Sciatic nerve (tissue), 2 donors: ENCODE results near the gene FCN3. TPM values are rescaled to one million over a fixed set of nuclear protein-coding genes. Genes with fewer than 3 reads are reported as not detected.
"Not testable (repeated sequence)": the region's sequence is repeated elsewhere in the genome, so short reads cannot be mapped to it uniquely, and the experiment has no call there.

Experiments
- ATAC-seq: fragments of 200-7000 bp; cut with Tn5 transposase; one replicate; pipeline ENCODE4 v1.9.1; 2020; ENCODE audit warnings: mild to moderate bottlenecking, moderate library complexity
- DNase-seq: peaks from one replicate; pipeline ENCODE4 v3.0.0-alpha.2; 2020; ENCODE audit warnings: low spot score
- intact Hi-C: fragments of 100-400 bp; cut with DNase I; formaldehyde crosslinking; loops from one replicate; pipeline ENCODE4 v1.14.2; 2022
- total RNA-seq: library from RNA; stranded (reverse); fragmentation: NEBNext Ultra II Directional; extraction: Animal tissue kit (Norgen Biotek cat#: 25700); gene quantifications from one replicate; pipeline ENCODE4 v1.2.1, GENCODE V29; 2021
- donor health status: DM: no; HTN: no; CAD: no.
- donor health status: DM: no; HTN: no; CAD: no.

Gene FCN3
- total RNA-seq, 1 donor from 2014 or later: 1.2 TPM

GRCh38 chr1:27400963-27401341, 26.3 kb upstream of the FCN3 start:
- intact Hi-C loops: loop anchor here (5.0 kb wide), 1 partner anchor 266 kb away; no protein-coding TSS in a partner anchor
- DNase-seq (no peak), ATAC-seq (no peak)

- intact Hi-C loops: loop anchor here (5.0 kb wide), 1 partner anchor 267 kb away; no protein-coding TSS in a partner anchor
- ATAC-seq: no peak
- DNase-seq: no peak
Observed at GRCh38 chr1:27400082-27400962, 25.7 kb upstream of the FCN3 start.

- intact Hi-C loops: loop anchor here (5.0 kb wide), 1 partner anchor 268 kb away; no protein-coding TSS in a partner anchor
- no peak for DNase-seq
- ATAC-seq: no peak
Observed at GRCh38 chr1:27399251-27400025, 24.8 kb upstream of the FCN3 start.

GRCh38 chr1:27398405-27399149, 24.0 kb upstream of the FCN3 start:
- DNase-seq: no peak
- ATAC-seq: no peak
- intact Hi-C loops: no loop called here

- ATAC-seq: no peak
- DNase-seq: no peak
- intact Hi-C loops: no loop called here
Observed at GRCh38 chr1:27397749-27398148, 23.1 kb upstream of the FCN3 start.

- no peak for DNase-seq
- intact Hi-C loops: no loop called here
- no peak for ATAC-seq
Observed at GRCh38 chr1:27397110-27397509, 22.5 kb upstream of the FCN3 start.

- ATAC-seq: peak; percentile 44
- intact Hi-C loops: no loop called here
- DNase-seq: peak; percentile 83
Observed at GRCh38 chr1:27395441-27396195, 21.0 kb upstream of the FCN3 start.

GRCh38 chr1:27394925-27395324, 20.3 kb upstream of the FCN3 start:
- DNase-seq (no peak), ATAC-seq (no peak)
- intact Hi-C loops: loop anchor here (5.0 kb wide), 2 partner anchors 38 to 93 kb away; no protein-coding TSS in a partner anchor

GRCh38 chr1:27394282-27394658, 19.6 kb upstream of the FCN3 start:
- DNase-seq: no peak
- ATAC-seq: no peak
- intact Hi-C loops: loop anchor here (5.0 kb wide), 2 partner anchors 37 to 92 kb away; no protein-coding TSS in a partner anchor

GRCh38 chr1:27393641-27394281, 19.1 kb upstream of the FCN3 start:
- ATAC-seq (no peak), DNase-seq (no peak)
- intact Hi-C loops: loop anchor here (5.0 kb wide), 2 partner anchors 36 to 91 kb away; no protein-coding TSS in a partner anchor

- ATAC-seq: no peak
- DNase-seq: no peak
- intact Hi-C loops: loop anchor here (5.0 kb wide), 2 partner anchors 36 to 91 kb away; no protein-coding TSS in a partner anchor
Observed at GRCh38 chr1:27392778-27393635, 18.4 kb upstream of the FCN3 start.

GRCh38 chr1:27392096-27392777, 17.6 kb upstream of the FCN3 start, which contains the start of gene GPR3:
TSS of gene GPR3 (plus strand) at chr1:27392622. CDS start at chr1:27393799, 1,177 bp downstream.
- peak; percentile 90 for ATAC-seq
- intact Hi-C loops: loop anchor here (5.0 kb wide), 2 partner anchors 35 to 90 kb away; no protein-coding TSS in a partner anchor
- peak; percentile 92 for DNase-seq

- DNase-seq (no peak), ATAC-seq (peak; percentile 44)
- intact Hi-C loops: loop anchor here (5.0 kb wide), 2 partner anchors 34 to 89 kb away; no protein-coding TSS in a partner anchor
Observed at GRCh38 chr1:27391511-27392095, 17.0 kb upstream of the FCN3 start.

GRCh38 chr1:27388337-27389005, 13.8 kb upstream of the FCN3 start:
- ATAC-seq: no peak
- intact Hi-C loops: no loop called here
- DNase-seq: peak; percentile 83

GRCh38 chr1:27384797-27385196, 10.2 kb upstream of the FCN3 start:
- ATAC-seq, DNase-seq, intact Hi-C loops: not testable (repeated sequence)
